HepG2 (cell line): Measurements from ENCODE around the gene NTM. TPM values are rescaled to one million over a fixed set of nuclear protein-coding genes. Genes with fewer than 3 reads are reported as not detected.

ENCODE experiments used
- HNF1A ChIP-seq, 2 experiments: sonication (generic) in 1 of 2; formaldehyde crosslinking in 1 of 2; IDR thresholded peaks; 2 replicates each; pipeline versions ENCODE4 v1.4.0 to v1.6.1; 2016 to 2020; ENCODE audit warnings: borderline replicate concordance in 1 of 2, low read depth in 1 of 2, mild to moderate bottlenecking in 1 of 2, missing genetic modification reagents in 1 of 2
- NAIF1 ChIP-seq: sonication (generic); formaldehyde crosslinking; IDR thresholded peaks from 2 replicates; pipeline ENCODE4 v1.5.0; 2020; ENCODE audit warnings: mild to moderate bottlenecking, missing genetic modification reagents, borderline replicate concordance
- REPIN1 ChIP-seq: sonication (generic); formaldehyde crosslinking; IDR thresholded peaks from 2 replicates; pipeline ENCODE4 v1.8.0; 2022; ENCODE audit warnings: missing genetic modification reagents, low read depth, mild to moderate bottlenecking, borderline replicate concordance
- RFX1 ChIP-seq: fragments of 450-650 bp; IDR thresholded peaks from 2 replicates; pipeline ENCODE4 v1.6.1; 2017
- TCF12 ChIP-seq, 2 experiments: fragments of 450-650 bp in 1 of 2; sonication (generic) in 1 of 2; formaldehyde crosslinking in 1 of 2; IDR thresholded peaks; 2 replicates each; pipeline versions ENCODE4 v1.6.1 to v1.8.0; 2017 to 2022; ENCODE audit warnings: antibody characterized with exemption in 1 of 2, mild to moderate bottlenecking in 1 of 2, missing genetic modification reagents in 1 of 2, moderate library complexity in 1 of 2
- ZBTB38 ChIP-seq: sonication (generic); formaldehyde crosslinking; IDR thresholded peaks from 2 replicates; pipeline ENCODE4 v1.5.1; 2020; ENCODE audit warnings: mild to moderate bottlenecking, missing genetic modification reagents
- ZNF280D ChIP-seq: sonication (generic); formaldehyde crosslinking; IDR thresholded peaks from 2 replicates; pipeline ENCODE4 v1.5.1; 2020; ENCODE audit warnings: mild to moderate bottlenecking, missing genetic modification reagents
- ZNF567 ChIP-seq: sonication (generic); formaldehyde crosslinking; IDR thresholded peaks from 2 replicates; pipeline ENCODE4 v1.8.1; 2023; ENCODE audit warnings: mild to moderate bottlenecking, missing genetic modification reagents, borderline replicate concordance
- polyA plus RNA-seq, 8 experiments: library from polyadenylated mRNA; depleted of rRNA in 3 of 8; stranded (reverse) in 7 of 8; unstranded in 1 of 8; fragments of >200 nt; fragmentation: Illumina TruSeq in 4 of 8; extraction: Trizol in 4 of 8; gene quantifications; 2 replicates each; pipeline versions ENCODE4 v1.2.1 to v1.2.3, GENCODE V29; 2011 to 2016; ENCODE audit warnings: low read depth in 4 of 8, missing spikeins in 1 of 8, mixed read lengths in 1 of 8; ENCODE audit not compliant: insufficient read depth in 1 of 8
- total RNA-seq, 5 experiments: library from RNA; depleted of rRNA; stranded (reverse); fragments of >200 nt; fragmentation: Illumina TruSeq; extraction: Trizol; gene quantifications; 2 replicates each; pipeline ENCODE4 v1.2.3, GENCODE V29; 2016; ENCODE audit warnings: low read depth in 1 of 5

Gene NTM
- total and polyA plus RNA-seq, 2 of the 13 experiments (the other 11 are each of a cell fraction or from before 2014, with no cell fraction given): not detected

GRCh38 chr11:131868629-131869507 lies 498.5 kb downstream of the NTM start (continued):
- TF ChIP-seq HNF1A (IDR thresholded peaks at IDR 0.05; ENCODE audit: low read depth) (no peak), HNF1A (CRISPR knock-in tag; IDR thresholded peaks at IDR 0.05; ENCODE audit: borderline replicate concordance) (no peak), TCF12 (IDR thresholded peaks at IDR 0.05) (no peak), TCF12 (CRISPR knock-in tag; IDR thresholded peaks at IDR 0.05) (no peak), RFX1 (no peak), ZNF280D (no peak), REPIN1 (CRISPR knock-in tag) (no peak), ZBTB38 (CRISPR knock-in tag) (no peak), ZNF567 (no peak), NAIF1 (no peak)
